ENCODE data around the gene EN2.
A peak's percentile ranks its signal among the peaks of the same experiment; 100 is the strongest.

The EN2 gene

GRCh38 chr7:155465761-155466141 is 7.8 kb downstream of the EN2 start:
- no peak for DNase-seq

- DNase-seq = no peak
Observed at GRCh38 chr7:155466142-155466813, 8.3 kb downstream of the EN2 start.

GRCh38 chr7:155466814-155467733 is 9.1 kb downstream of the EN2 start:
- peak; percentile 46 to 51 for DNase-seq

GRCh38 chr7:155467846-155468784 is 10.2 kb downstream of the EN2 start:
- no peak for DNase-seq

- no peak for DNase-seq
Observed at GRCh38 chr7:155468785-155469148, 10.8 kb downstream of the EN2 start.

GRCh38 chr7:155469311-155470185 is 11.6 kb downstream of the EN2 start:
- no peak for DNase-seq

GRCh38 chr7:155470186-155470487 is 12.2 kb downstream of the EN2 start:
- no peak for DNase-seq

- DNase-seq = no peak
Observed at GRCh38 chr7:155470686-155471638, 13.0 kb downstream of the EN2 start.

GRCh38 chr7:155471718-155472117 is 13.8 kb downstream of the EN2 start:
- DNase-seq = no peak

- no peak for DNase-seq
Observed at GRCh38 chr7:155477476-155477875, 19.5 kb downstream of the EN2 start.

GRCh38 chr7:155481764-155482163 is 23.8 kb downstream of the EN2 start:
- DNase-seq = no peak

- no peak for DNase-seq
Observed at GRCh38 chr7:155482511-155483183, 24.7 kb downstream of the EN2 start.

GRCh38 chr7:155483245-155483644 is 25.3 kb downstream of the EN2 start:
- no peak for DNase-seq

- DNase-seq = no peak
Observed at GRCh38 chr7:155483868-155484325, 26.0 kb downstream of the EN2 start.

- DNase-seq = no peak
Observed at GRCh38 chr7:155484483-155485399, 26.8 kb downstream of the EN2 start.

GRCh38 chr7:155486783-155487508 is 29.0 kb downstream of the EN2 start:
- DNase-seq = no peak

- no peak for DNase-seq
Observed at GRCh38 chr7:155487509-155488482, 29.9 kb downstream of the EN2 start.
